ENCODE measurements around the gene MBP. TPM values are rescaled to one million over a fixed set of nuclear protein-coding genes. Genes with fewer than 3 reads are reported as not detected.
A peak's percentile ranks its signal among the peaks of the same experiment; 100 is the strongest.

MBP gene
- total RNA-seq, 1 experiment from 2014 or later: 47.4 TPM

GRCh38 chr18:77001979-77002378, 130.6 kb downstream of the MBP start:
- no peaks in the 10 kb centered on the region for H3K9me3 ChIP-seq (ENCODE audit: low read length)
- intact Hi-C loops (cut with micrococcal nuclease): loop anchor here (5.0 kb wide), 1 partner anchor 125 kb away; no protein-coding TSS in a partner anchor
- BruUV-seq (replicated peaks): no TSS peak
- no peak overlapping the region for H2AFZ ChIP-seq (ENCODE audit: low read length)
- no peaks in the 10 kb centered on the region for H3K79me2 ChIP-seq (ENCODE audit: low read length)
- H3K9ac ChIP-seq (ENCODE audit: low read length): no peak overlapping the region
- H3K4me2 ChIP-seq (ENCODE audit: low read length): no peak overlapping the region
- no peak overlapping the region for H3K4me3 ChIP-seq (ENCODE audit: low read length)
- ChIA-PET CTCF (no interaction called here), POLR2A (ENCODE audit: unreplicated experiment) (no interaction called here)
- ATAC-seq (no peak), DNase-seq (no peak)
- H3K4me1 ChIP-seq (ENCODE audit: insufficient read depth, low read length): 0 out of 2 replicates have a peak, but pooled peaks cover 4% of the 10 kb centered on the region
- no peaks in the 10 kb centered on the region for H3F3A ChIP-seq (ENCODE audit: low read length, unreplicated experiment)
- H3K36me3 ChIP-seq (ENCODE audit: low read depth, low read length): no peaks in the 10 kb centered on the region
- H4K20me1 ChIP-seq (ENCODE audit: low read length): no peaks in the 10 kb centered on the region
- H3K9me2 ChIP-seq (replicated peaks; ENCODE audit: low read length): no peaks in the 10 kb centered on the region
- TF ChIP-seq, protein P1, sequence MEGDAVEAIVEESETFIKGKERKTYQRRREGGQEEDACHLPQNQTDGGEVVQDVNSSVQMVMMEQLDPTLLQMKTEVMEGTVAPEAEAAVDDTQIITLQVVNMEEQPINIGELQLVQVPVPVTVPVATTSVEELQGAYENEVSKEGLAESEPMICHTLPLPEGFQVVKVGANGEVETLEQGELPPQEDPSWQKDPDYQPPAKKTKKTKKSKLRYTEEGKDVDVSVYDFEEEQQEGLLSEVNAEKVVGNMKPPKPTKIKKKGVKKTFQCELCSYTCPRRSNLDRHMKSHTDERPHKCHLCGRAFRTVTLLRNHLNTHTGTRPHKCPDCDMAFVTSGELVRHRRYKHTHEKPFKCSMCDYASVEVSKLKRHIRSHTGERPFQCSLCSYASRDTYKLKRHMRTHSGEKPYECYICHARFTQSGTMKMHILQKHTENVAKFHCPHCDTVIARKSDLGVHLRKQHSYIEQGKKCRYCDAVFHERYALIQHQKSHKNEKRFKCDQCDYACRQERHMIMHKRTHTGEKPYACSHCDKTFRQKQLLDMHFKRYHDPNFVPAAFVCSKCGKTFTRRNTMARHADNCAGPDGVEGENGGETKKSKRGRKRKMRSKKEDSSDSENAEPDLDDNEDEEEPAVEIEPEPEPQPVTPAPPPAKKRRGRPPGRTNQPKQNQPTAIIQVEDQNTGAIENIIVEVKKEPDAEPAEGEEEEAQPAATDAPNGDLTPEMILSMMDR (conservative IDR thresholded peaks at IDR 0.05; ENCODE audit: low read depth, low read length): no peak
- TF ChIP-seq EZH2 (IDR thresholded peaks at IDR 0.05; ENCODE audit: low read length, unreplicated experiment): no peak
- H3K27ac ChIP-seq (ENCODE audit: low read length): no peak overlapping the region
- H3K27me3 ChIP-seq (ENCODE audit: low read length): no peaks in the 10 kb centered on the region

DNA sequence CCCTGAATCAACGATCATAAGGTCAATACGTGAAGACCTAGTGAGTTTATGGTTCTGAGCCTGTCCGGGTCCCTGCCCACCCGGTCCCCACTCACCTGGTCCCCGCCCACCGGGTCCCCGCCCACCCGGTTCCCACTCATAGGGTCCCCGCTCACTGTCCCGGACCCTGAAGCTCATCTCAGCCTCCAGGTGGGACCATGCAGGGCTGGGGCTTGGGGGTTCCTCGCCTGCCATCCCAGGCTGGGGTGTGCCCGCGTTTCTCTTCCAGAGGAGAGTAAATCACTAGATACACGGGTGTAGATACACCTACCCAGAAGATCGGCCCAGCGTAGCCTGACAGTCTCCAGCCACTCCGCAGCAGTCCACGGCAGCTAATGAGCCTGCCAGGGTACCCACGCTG, 131.5 kb downstream of the MBP start:
- H2AFZ ChIP-seq (ENCODE audit: low read length): peak overlapping the region; percentile 89
- H3K27me3 ChIP-seq (ENCODE audit: low read length): no peaks in the 10 kb centered on the region
- H3K4me2 ChIP-seq (ENCODE audit: low read length): peak overlapping the region; percentile 75; the same call in 1 of the 2 replicates
- BruUV-seq (replicated peaks): no TSS peak
- H3F3A ChIP-seq (ENCODE audit: low read length, unreplicated experiment): no peaks in the 10 kb centered on the region
- CTCF ChIA-PET: interaction anchor here (0.6 kb wide), 1 partner anchor 131 kb away, joined by 6 read pairs; no protein-coding TSS in a partner anchor
- POLR2A ChIA-PET (ENCODE audit: unreplicated experiment): no interaction called here
- H3K27ac ChIP-seq (ENCODE audit: low read length): no peak overlapping the region
- peak overlapping the region; percentile 64 for H3K9ac ChIP-seq (ENCODE audit: low read length)
- H4K20me1 ChIP-seq (ENCODE audit: low read length): no peaks in the 10 kb centered on the region
- DNase-seq (no peak), ATAC-seq (no peak)
- H3K36me3 ChIP-seq (ENCODE audit: low read depth, low read length): no peaks in the 10 kb centered on the region
- intact Hi-C loops (cut with micrococcal nuclease): loop anchor here (5.0 kb wide), 1 partner anchor 126 kb away; no protein-coding TSS in a partner anchor
- no peaks in the 10 kb centered on the region for H3K9me3 ChIP-seq (ENCODE audit: low read length)
- TF ChIP-seq EZH2phosphoT487 (IDR thresholded peaks at IDR 0.05; ENCODE audit: borderline replicate concordance, low read length) (no peak), EZH2 (IDR thresholded peaks at IDR 0.05; ENCODE audit: low read length, unreplicated experiment) (no peak)
- TF ChIP-seq, protein P1 (conservative IDR thresholded peaks at IDR 0.05; ENCODE audit: low read depth, low read length): no peak
- no peaks in the 10 kb centered on the region for H3K9me2 ChIP-seq (replicated peaks; ENCODE audit: low read length)
- H3K79me2 ChIP-seq (ENCODE audit: low read length): no peaks in the 10 kb centered on the region
- H3K4me3 ChIP-seq (ENCODE audit: low read length): no peak overlapping the region
- 0 out of 2 replicates have a peak, but pooled peaks cover 4% of the 10 kb centered on the region for H3K4me1 ChIP-seq (ENCODE audit: insufficient read depth, low read length)

GRCh38 chr18:77000527-77000926, 132.1 kb downstream of the MBP start:
- no peaks in the 10 kb centered on the region for H3K27me3 ChIP-seq (ENCODE audit: low read length)
- no peaks in the 10 kb centered on the region for H4K20me1 ChIP-seq (ENCODE audit: low read length)
- peak overlapping the region; percentile 54 for H3K4me3 ChIP-seq (ENCODE audit: low read length)
- H2AFZ ChIP-seq (ENCODE audit: low read length): peak overlapping the region; percentile 89
- TF ChIP-seq, protein P1 (conservative IDR thresholded peaks at IDR 0.05; ENCODE audit: low read depth, low read length): peak; percentile 92
- no peak for TF ChIP-seq EZH2 (IDR thresholded peaks at IDR 0.05; ENCODE audit: low read length, unreplicated experiment)
- peak overlapping the region; percentile 64 for H3K9ac ChIP-seq (ENCODE audit: low read length)
- H3K4me2 ChIP-seq (ENCODE audit: low read length): peak overlapping the region; percentile 75
- H3K9me2 ChIP-seq (replicated peaks; ENCODE audit: low read length): no peaks in the 10 kb centered on the region
- ATAC-seq (peak; percentile 58), DNase-seq (peak; percentile 60)
- intact Hi-C loops (cut with micrococcal nuclease): loop anchor here (1.0 to 5.0 kb wide), 3 partner anchors 55 to 211 kb away; no protein-coding TSS in a partner anchor
- BruUV-seq (replicated peaks): no TSS peak
- H3K9me3 ChIP-seq (ENCODE audit: low read length): no peaks in the 10 kb centered on the region
- 0 out of 2 replicates have a peak, but pooled peaks cover 4% of the 10 kb centered on the region for H3K4me1 ChIP-seq (ENCODE audit: insufficient read depth, low read length)
- POLR2A ChIA-PET (ENCODE audit: unreplicated experiment): no interaction called here
- H3K27ac ChIP-seq (ENCODE audit: low read length): no peak overlapping the region
- CTCF ChIA-PET: interaction anchor here (0.6 to 0.8 kb wide), 3 partner anchors 55 to 1109 kb away, joined by 3 to 5 read pairs (median 3); no protein-coding TSS in a partner anchor
- H3F3A ChIP-seq (ENCODE audit: low read length, unreplicated experiment): no peaks in the 10 kb centered on the region
- H3K79me2 ChIP-seq (ENCODE audit: low read length): no peaks in the 10 kb centered on the region
- H3K36me3 ChIP-seq (ENCODE audit: low read depth, low read length): no peaks in the 10 kb centered on the region

Data from PC-3 (cell line).